HepG2 (cell line): ENCODE measurements around the gene FADD. TPM values are rescaled to one million over a fixed set of nuclear protein-coding genes. Genes with fewer than 3 reads are reported as not detected.

Experiments used
- ATAC-seq: fragments of 200-7000 bp; cut with Tn5 transposase; 3 replicates; pipeline ENCODE4 v1.9.1; 2020; ENCODE audit warnings: mild to moderate bottlenecking, moderate library complexity
- BruUV-seq: library from RNA; stranded (reverse); fragments of 400-500 nt; replicated peaks from 2 replicates; lab custom pipeline; 2021; lab: Mats Ljungman, UMichigan
- CTCF ChIA-PET: fragments of 300-600 bp; formaldehyde crosslinking; extraction: SDS; loops from one replicate; lab custom pipeline; 2021; ENCODE audit warnings: low total read pairs, inconsistent platforms, low intra/inter-chr PET ratio; lab: Yijun Ruan, JAX
- POLR2A ChIA-PET: fragments of 350-600 bp; sonication (Branson Sonifier 250); formaldehyde crosslinking; loops from one replicate; lab custom pipeline; 2020; ENCODE audit warnings: antibody characterized with exemption, inconsistent platforms; lab: Yijun Ruan, JAX
- DNase-seq: peaks from one replicate; pipeline ENCODE4 v3.0.0-alpha.2; 2015; ENCODE audit warnings: low spot score
- FAIRE-seq: peaks from 3 replicates; lab custom pipeline; 2011; peaks lifted over from hg19 to GRCh38; lab: Jason Lieb, UNC
- H2AFZ ChIP-seq: one replicate; pipeline ENCODE4 v1.6.1; 2011; ENCODE audit warnings: low read length, inconsistent platforms
- H3K27ac ChIP-seq: fragments of 300-600 bp; 3 replicates; pipeline ENCODE4 v1.8.0; 2011; ENCODE audit warnings: mixed run types, mild to moderate bottlenecking, mixed read lengths, low read length, inconsistent platforms; ENCODE audit not compliant: insufficient read depth; ENCODE audit errors: extremely low read length
- H3K27me3 ChIP-seq, 2 experiments: fragments of 200-600 bp in 1 of 2; 2 replicates in 1 of 2; 3 replicates in 1 of 2; pipeline versions ENCODE4 v1.6.0 to v1.8.0; 2011; ENCODE audit warnings: low read length in 2 of 2, mild to moderate bottlenecking in 2 of 2, moderate library complexity in 2 of 2, inconsistent platforms in 1 of 2; ENCODE audit not compliant: insufficient read depth in 2 of 2, control insufficient read depth in 1 of 2
- H3K36me3 ChIP-seq, 2 experiments: fragments of 200-600 bp in 1 of 2; replicated peaks in 1 of 2; 2 replicates in 1 of 2; 3 replicates in 1 of 2; pipeline versions ENCODE4 v1.5.1 to v1.8.0; 2011; ENCODE audit warnings: low read length in 2 of 2, inconsistent platforms in 1 of 2; ENCODE audit not compliant: insufficient read depth in 2 of 2, control insufficient read depth in 1 of 2
- H3K4me1 ChIP-seq: 2 replicates; pipeline ENCODE4 v1.5.1; 2012; ENCODE audit warnings: low read length, inconsistent platforms; ENCODE audit not compliant: insufficient read depth
- H3K4me2 ChIP-seq: 2 replicates; pipeline ENCODE4 v1.6.0; 2011; ENCODE audit warnings: low read depth, low read length, inconsistent platforms
- H3K4me3 ChIP-seq, 3 experiments: fragments of 200-600 bp in 1 of 3; sonication (generic), shearing (Covaris generic) in 1 of 3; replicated peaks in 1 of 3; 2 replicates each; pipeline ENCODE4 v1.5.1; 2011 to 2016; ENCODE audit warnings: low read length in 3 of 3, inconsistent platforms in 2 of 3, low read depth in 2 of 3, mild to moderate bottlenecking in 2 of 3, control low read depth in 1 of 3, mixed read lengths in 1 of 3; ENCODE audit not compliant: insufficient read depth in 1 of 3
- H3K79me2 ChIP-seq: one replicate; pipeline ENCODE4 v1.6.1; 2011; ENCODE audit warnings: low read length, inconsistent platforms; ENCODE audit not compliant: insufficient read depth
- H3K9ac ChIP-seq: 2 replicates; pipeline ENCODE4 v1.6.0; 2011; ENCODE audit warnings: mild to moderate bottlenecking, low read depth, low read length, inconsistent platforms; ENCODE audit not compliant: insufficient read depth
- H3K9me3 ChIP-seq: 2 replicates; pipeline ENCODE4 v1.5.1; 2012; ENCODE audit warnings: mild to moderate bottlenecking, low read length
- H4K20me1 ChIP-seq: 2 replicates; pipeline ENCODE4 v1.6.0; 2011; ENCODE audit warnings: inconsistent platforms, mild to moderate bottlenecking, low read length, moderate library complexity; ENCODE audit not compliant: insufficient read depth
- FOSL1 ChIP-seq: sonication (generic); formaldehyde crosslinking; IDR thresholded peaks from 2 replicates; pipeline ENCODE4 v1.9.0; 2021; ENCODE audit warnings: missing genetic modification reagents, borderline replicate concordance
- NCOR1 ChIP-seq: fragments of 200-600 bp; sonication (generic); IDR thresholded peaks from 2 replicates; pipeline ENCODE4 v1.7.0; 2017; ENCODE audit warnings: antibody characterized with exemption, low read length, borderline replicate concordance
- NPAS2 ChIP-seq: sonication (generic); formaldehyde crosslinking; IDR thresholded peaks from 2 replicates; pipeline ENCODE4 v1.8.0; 2022; ENCODE audit warnings: mild to moderate bottlenecking, missing genetic modification reagents, borderline replicate concordance
- PHB2 ChIP-seq: fragments of 450-650 bp; IDR thresholded peaks from 2 replicates; pipeline ENCODE4 v1.6.1; 2018; ENCODE audit not compliant: partially characterized antibody
- PITX1 ChIP-seq: sonication (generic); formaldehyde crosslinking; IDR thresholded peaks from 2 replicates; pipeline ENCODE4 v1.5.1; 2020; ENCODE audit warnings: mild to moderate bottlenecking, missing genetic modification reagents
- PPARG ChIP-seq: conservative IDR thresholded peaks from 2 replicates; pipeline ENCODE4 v1.6.1; 2016; ENCODE audit warnings: missing biosample characterization, missing genetic modification reagents
- SRSF1 ChIP-seq: fragments of 200-400 bp; formaldehyde crosslinking; optimal IDR thresholded peaks from 2 replicates; pipeline ENCODE3; 2017; ENCODE audit warnings: mild to moderate bottlenecking, low read depth, low read length, moderate library complexity
- TMF1 ChIP-seq: sonication (generic); formaldehyde crosslinking; IDR thresholded peaks from 2 replicates; pipeline ENCODE4 v1.8.1; 2022; ENCODE audit warnings: low read depth, missing genetic modification reagents
- ZFP36L1 ChIP-seq: sonication (generic); formaldehyde crosslinking; IDR thresholded peaks from 2 replicates; pipeline ENCODE4 v1.8.0; 2022; ENCODE audit warnings: mild to moderate bottlenecking, missing genetic modification reagents, moderate library complexity
- ZIK1 ChIP-seq: sonication (generic); formaldehyde crosslinking; IDR thresholded peaks from 2 replicates; pipeline ENCODE4 v1.5.0; 2020; ENCODE audit warnings: mild to moderate bottlenecking, low read depth, missing genetic modification reagents, borderline replicate concordance
- ZNF296 ChIP-seq: sonication (generic); formaldehyde crosslinking; conservative IDR thresholded peaks from 2 replicates; pipeline ENCODE4 v1.5.0; 2020; ENCODE audit warnings: mild to moderate bottlenecking, missing genetic modification reagents
- ZNF431 ChIP-seq: sonication (generic); formaldehyde crosslinking; IDR thresholded peaks from 2 replicates; pipeline ENCODE4 v1.9.0; 2022; ENCODE audit warnings: missing genetic modification reagents, low read depth, mild to moderate bottlenecking, borderline replicate concordance
- ZNF839 ChIP-seq: sonication (generic); formaldehyde crosslinking; IDR thresholded peaks from 2 replicates; pipeline ENCODE4 v1.4.0; 2020; ENCODE audit warnings: missing genetic modification reagents, mild to moderate bottlenecking, borderline replicate concordance
- in situ Hi-C: cut with HindIII; loops from 2 replicates; pipeline ENCODE4 v1.10.0; 2017; ENCODE audit warnings: low pct_unique_long_range_greater_than_20kb; ENCODE audit not compliant: extremely low pct_ligation_motif_present
- intact Hi-C: fragments of 100-400 bp; cut with micrococcal nuclease; formaldehyde crosslinking; loops from one replicate; pipeline ENCODE4 v1.10.0; 2022; ENCODE audit not compliant: unreplicated experiment
- polyA plus RNA-seq, 8 experiments: library from polyadenylated mRNA; depleted of rRNA in 3 of 8; stranded (reverse) in 7 of 8; unstranded in 1 of 8; fragments of >200 nt; fragmentation: Illumina TruSeq in 4 of 8; extraction: Trizol in 4 of 8; gene quantifications; 2 replicates each; pipeline versions ENCODE4 v1.2.1 to v1.2.3, GENCODE V29; 2011 to 2016; ENCODE audit warnings: low read depth in 4 of 8, missing spikeins in 1 of 8, mixed read lengths in 1 of 8; ENCODE audit not compliant: insufficient read depth in 1 of 8
- total RNA-seq, 5 experiments: library from RNA; depleted of rRNA; stranded (reverse); fragments of >200 nt; fragmentation: Illumina TruSeq; extraction: Trizol; gene quantifications; 2 replicates each; pipeline ENCODE4 v1.2.3, GENCODE V29; 2016; ENCODE audit warnings: low read depth in 1 of 5
- TF ChIP-seq, protein P1 (sequence below): sonication (generic); formaldehyde crosslinking; IDR thresholded peaks from 2 replicates; pipeline ENCODE4 v1.5.0; 2020; ENCODE audit warnings: missing genetic modification reagents
- TF ChIP-seq, protein P2 (sequence below): sonication (generic); formaldehyde crosslinking; IDR thresholded peaks from 2 replicates; pipeline ENCODE4 v1.5.0; 2020; ENCODE audit warnings: mild to moderate bottlenecking, missing genetic modification reagents
- TF ChIP-seq, protein P3 (sequence below): sonication (generic); formaldehyde crosslinking; IDR thresholded peaks from 2 replicates; pipeline ENCODE4 v1.4.0; 2020; ENCODE audit warnings: missing genetic modification reagents
- TF ChIP-seq, protein P4 (sequence below): sonication (generic); formaldehyde crosslinking; IDR thresholded peaks from 2 replicates; pipeline ENCODE4 v1.4.0; 2020; ENCODE audit warnings: missing genetic modification reagents
- TF ChIP-seq, protein P5 (sequence below): IDR thresholded peaks from 2 replicates; pipeline ENCODE4 v1.6.1; 2016; ENCODE audit warnings: missing biosample characterization, missing genetic modification reagents, low read depth

Gene FADD
- total and polyA plus RNA-seq, 2 of the 13 experiments (the other 11 are each of a cell fraction or from before 2014, with no cell fraction given): 14.2 to 22.2 TPM

DNA sequence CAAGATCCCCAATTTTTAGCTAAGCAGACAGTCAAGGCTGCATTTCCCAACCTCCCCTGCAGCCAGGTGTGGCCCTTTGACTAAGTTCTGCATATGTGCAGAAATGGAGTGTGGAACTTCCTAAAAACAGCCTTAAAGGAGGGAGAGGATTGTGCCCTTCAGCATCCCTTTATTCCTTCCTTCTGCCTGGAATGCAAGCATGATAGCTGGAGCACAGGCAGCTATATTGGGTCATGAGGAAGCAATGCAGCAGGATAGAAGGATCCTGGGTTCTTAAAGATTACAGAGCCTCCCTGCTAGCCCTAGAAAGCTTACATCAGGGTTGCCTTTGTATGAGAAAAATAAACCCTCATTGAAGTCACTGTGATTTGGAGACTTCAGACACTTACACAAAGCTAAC is 29.9 kb downstream of the FADD start:
- no peak overlapping the region for H3K27ac ChIP-seq
- intact Hi-C loops: no loop called here
- H2AFZ ChIP-seq: no peak overlapping the region
- in situ Hi-C loops: no loop called here
- BruUV-seq: no TSS peak
- H3K4me2 ChIP-seq: no peak overlapping the region
- no peak overlapping the region for H3K4me3 ChIP-seq
- no peak overlapping the region for H3K9ac ChIP-seq
- CTCF ChIA-PET: no interaction called here
- no peak for DNase-seq
- H4K20me1 ChIP-seq: no peaks in the 10 kb centered on the region
- no peaks in the 10 kb centered on the region for H3K36me3 ChIP-seq
- POLR2A ChIA-PET: no interaction called here
- peaks cover 22% of the 10 kb centered on the region for H3K4me1 ChIP-seq
- TF ChIP-seq FOSL1 (CRISPR knock-in tag): no peak
- TF ChIP-seq, protein P1, sequence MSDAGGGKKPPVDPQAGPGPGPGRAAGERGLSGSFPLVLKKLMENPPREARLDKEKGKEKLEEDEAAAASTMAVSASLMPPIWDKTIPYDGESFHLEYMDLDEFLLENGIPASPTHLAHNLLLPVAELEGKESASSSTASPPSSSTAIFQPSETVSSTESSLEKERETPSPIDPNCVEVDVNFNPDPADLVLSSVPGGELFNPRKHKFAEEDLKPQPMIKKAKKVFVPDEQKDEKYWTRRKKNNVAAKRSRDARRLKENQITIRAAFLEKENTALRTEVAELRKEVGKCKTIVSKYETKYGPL (CRISPR knock-in tag): no peak
- no peak for TF ChIP-seq ZIK1 (CRISPR knock-in tag)
- TF ChIP-seq ZNF431 (CRISPR knock-in tag): no peak
- TF ChIP-seq, protein P2, sequence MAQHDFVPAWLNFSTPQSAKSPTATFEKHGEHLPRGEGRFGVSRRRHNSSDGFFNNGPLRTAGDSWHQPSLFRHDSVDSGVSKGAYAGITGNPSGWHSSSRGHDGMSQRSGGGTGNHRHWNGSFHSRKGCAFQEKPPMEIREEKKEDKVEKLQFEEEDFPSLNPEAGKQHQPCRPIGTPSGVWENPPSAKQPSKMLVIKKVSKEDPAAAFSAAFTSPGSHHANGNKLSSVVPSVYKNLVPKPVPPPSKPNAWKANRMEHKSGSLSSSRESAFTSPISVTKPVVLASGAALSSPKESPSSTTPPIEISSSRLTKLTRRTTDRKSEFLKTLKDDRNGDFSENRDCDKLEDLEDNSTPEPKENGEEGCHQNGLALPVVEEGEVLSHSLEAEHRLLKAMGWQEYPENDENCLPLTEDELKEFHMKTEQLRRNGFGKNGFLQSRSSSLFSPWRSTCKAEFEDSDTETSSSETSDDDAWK (CRISPR knock-in tag): no peak
- TF ChIP-seq SRSF1: no peak
- TF ChIP-seq, protein P3, sequence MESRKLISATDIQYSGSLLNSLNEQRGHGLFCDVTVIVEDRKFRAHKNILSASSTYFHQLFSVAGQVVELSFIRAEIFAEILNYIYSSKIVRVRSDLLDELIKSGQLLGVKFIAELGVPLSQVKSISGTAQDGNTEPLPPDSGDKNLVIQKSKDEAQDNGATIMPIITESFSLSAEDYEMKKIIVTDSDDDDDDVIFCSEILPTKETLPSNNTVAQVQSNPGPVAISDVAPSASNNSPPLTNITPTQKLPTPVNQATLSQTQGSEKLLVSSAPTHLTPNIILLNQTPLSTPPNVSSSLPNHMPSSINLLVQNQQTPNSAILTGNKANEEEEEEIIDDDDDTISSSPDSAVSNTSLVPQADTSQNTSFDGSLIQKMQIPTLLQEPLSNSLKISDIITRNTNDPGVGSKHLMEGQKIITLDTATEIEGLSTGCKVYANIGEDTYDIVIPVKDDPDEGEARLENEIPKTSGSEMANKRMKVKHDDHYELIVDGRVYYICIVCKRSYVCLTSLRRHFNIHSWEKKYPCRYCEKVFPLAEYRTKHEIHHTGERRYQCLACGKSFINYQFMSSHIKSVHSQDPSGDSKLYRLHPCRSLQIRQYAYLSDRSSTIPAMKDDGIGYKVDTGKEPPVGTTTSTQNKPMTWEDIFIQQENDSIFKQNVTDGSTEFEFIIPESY (CRISPR knock-in tag): no peak
- no peak for TF ChIP-seq NPAS2
- TF ChIP-seq PITX1 (CRISPR knock-in tag): no peak
- TF ChIP-seq ZNF839 (CRISPR knock-in tag): no peak
- TF ChIP-seq PHB2: no peak
- TF ChIP-seq NCOR1: no peak
- TF ChIP-seq ZFP36L1 (CRISPR knock-in tag): no peak
- TF ChIP-seq, protein P4, sequence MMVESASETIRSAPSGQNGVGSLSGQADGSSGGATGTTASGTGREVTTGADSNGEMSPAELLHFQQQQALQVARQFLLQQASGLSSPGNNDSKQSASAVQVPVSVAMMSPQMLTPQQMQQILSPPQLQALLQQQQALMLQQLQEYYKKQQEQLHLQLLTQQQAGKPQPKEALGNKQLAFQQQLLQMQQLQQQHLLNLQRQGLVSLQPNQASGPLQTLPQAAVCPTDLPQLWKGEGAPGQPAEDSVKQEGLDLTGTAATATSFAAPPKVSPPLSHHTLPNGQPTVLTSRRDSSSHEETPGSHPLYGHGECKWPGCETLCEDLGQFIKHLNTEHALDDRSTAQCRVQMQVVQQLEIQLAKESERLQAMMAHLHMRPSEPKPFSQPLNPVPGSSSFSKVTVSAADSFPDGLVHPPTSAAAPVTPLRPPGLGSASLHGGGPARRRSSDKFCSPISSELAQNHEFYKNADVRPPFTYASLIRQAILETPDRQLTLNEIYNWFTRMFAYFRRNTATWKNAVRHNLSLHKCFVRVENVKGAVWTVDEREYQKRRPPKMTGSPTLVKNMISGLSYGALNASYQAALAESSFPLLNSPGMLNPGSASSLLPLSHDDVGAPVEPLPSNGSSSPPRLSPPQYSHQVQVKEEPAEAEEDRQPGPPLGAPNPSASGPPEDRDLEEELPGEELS (CRISPR knock-in tag): no peak
- TF ChIP-seq, protein P5, sequence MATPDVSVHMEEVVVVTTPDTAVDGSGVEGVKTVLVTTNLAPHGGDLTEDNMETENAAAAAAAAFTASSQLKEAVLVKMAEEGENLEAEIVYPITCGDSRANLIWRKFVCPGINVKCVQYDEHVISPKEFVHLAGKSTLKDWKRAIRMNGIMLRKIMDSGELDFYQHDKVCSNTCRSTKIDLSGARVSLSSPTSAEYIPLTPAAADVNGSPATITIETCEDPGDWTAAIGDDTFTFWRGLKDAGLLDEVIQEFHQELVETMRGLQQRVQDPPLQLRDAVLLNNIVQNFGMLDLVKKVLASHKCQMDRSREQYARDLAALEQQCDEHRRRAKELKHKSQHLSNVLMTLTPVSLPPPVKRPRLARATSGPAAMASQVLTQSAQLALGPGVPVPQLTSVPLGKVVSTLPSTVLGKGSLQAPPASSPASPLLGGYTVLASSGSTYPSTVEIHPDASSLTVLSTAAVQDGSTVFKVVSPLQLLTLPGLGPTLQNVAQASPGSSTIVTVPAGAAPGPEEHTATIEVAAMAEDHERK: no peak
- no peak for TF ChIP-seq PPARG (CRISPR knock-in tag)
- no peak for TF ChIP-seq ZNF296
- TF ChIP-seq TMF1 (CRISPR knock-in tag): no peak
- TF ChIP-seq, all 625 proteins: peak for 0
- Histone ChIP-seq H3K9me3 (no peaks in the 10 kb centered on the region), H3K27me3 (peaks cover 9 to 18% of the 10 kb centered on the region in 2 experiments; a peak in 4 of 5 replicates), H3K79me2 (no peaks in the 10 kb centered on the region)
- no peak for ATAC-seq
- FAIRE-seq: no peak
